Measurements from ENCODE around the gene THSD4.

THSD4 gene

GRCh38 chr15:71485094-71485693, 369.9 kb downstream of the THSD4 start:
- DNase-seq (ENCODE audit: low read depth), result no peak
- no peak overlapping the region for H3K4me3 ChIP-seq (ENCODE audit: low read depth, low read length)
- peak; percentile 39 for TF ChIP-seq CTCF (IDR thresholded peaks at IDR 0.05; ENCODE audit: control insufficient read depth, extremely low read depth, insufficient read depth)

GRCh38 chr15:71489570-71489969, 374.3 kb downstream of the THSD4 start:
- no peak for DNase-seq (ENCODE audit: low read depth)
- no peak for TF ChIP-seq CTCF (IDR thresholded peaks at IDR 0.05; ENCODE audit: control insufficient read depth, extremely low read depth, insufficient read depth)
- no peak overlapping the region for H3K4me3 ChIP-seq (ENCODE audit: low read depth, low read length)

GRCh38 chr15:71493526-71493925, 378.3 kb downstream of the THSD4 start:
- TF ChIP-seq CTCF (IDR thresholded peaks at IDR 0.05; ENCODE audit: control insufficient read depth, extremely low read depth, insufficient read depth), result no peak
- DNase-seq (ENCODE audit: low read depth), result no peak
- no peak overlapping the region for H3K4me3 ChIP-seq (ENCODE audit: low read depth, low read length)

GRCh38 chr15:71494563-71495397, 379.5 kb downstream of the THSD4 start:
- TF ChIP-seq CTCF (IDR thresholded peaks at IDR 0.05; ENCODE audit: control insufficient read depth, extremely low read depth, insufficient read depth), result no peak

GRCh38 chr15:71495398-71495780, 380.1 kb downstream of the THSD4 start:
- DNase-seq (ENCODE audit: low read depth), result no peak
- no peak overlapping the region for H3K4me3 ChIP-seq (ENCODE audit: low read depth, low read length)
- no peak for TF ChIP-seq CTCF (IDR thresholded peaks at IDR 0.05; ENCODE audit: control insufficient read depth, extremely low read depth, insufficient read depth)

More at GRCh38 chr15:71494563-71495397, 379.5 kb downstream of the THSD4 start:
- no peak for DNase-seq (ENCODE audit: low read depth)
- no peak overlapping the region for H3K4me3 ChIP-seq (ENCODE audit: low read depth, low read length)

GRCh38 chr15:71496336-71496955, 381.2 kb downstream of the THSD4 start:
- DNase-seq (ENCODE audit: low read depth), result no peak
- TF ChIP-seq CTCF (IDR thresholded peaks at IDR 0.05; ENCODE audit: control insufficient read depth, extremely low read depth, insufficient read depth), result no peak
- H3K4me3 ChIP-seq (ENCODE audit: low read depth, low read length), result no peak overlapping the region
